ENCODE data around the gene GULP1. TPM values are rescaled to one million over a fixed set of nuclear protein-coding genes. Genes with fewer than 3 reads are reported as not detected.

The GULP1 gene
- total and polyA plus RNA-seq, 2 of the 4 experiments (the other 2 are of a cell fraction) = 24.4 to 40.1 TPM

- Histone ChIP-seq H3K4me3 (ENCODE audit: insufficient read depth, low read depth, low read length) (no peak overlapping the region), H3K18ac (ENCODE audit: low read depth, low read length) (no peak overlapping the region), H3K56ac (ENCODE audit: extremely low read depth, insufficient read depth, low read length) (no peak overlapping the region), H3K27me3 (ENCODE audit: control insufficient read depth, insufficient read depth, low read length) (no peaks in the 10 kb centered on the region), H3K9ac (ENCODE audit: low read depth, low read length) (no peak overlapping the region), H3K79me1 (ENCODE audit: low read depth in 1 of 2, low read length in 2 of 2) (peaks cover 14 to 40% of the 10 kb centered on the region in 2 experiments), H3K9me1 (ENCODE audit: insufficient read depth, low read length) (no peaks in the 10 kb centered on the region), H2AFZ (replicated peaks; ENCODE audit: low read length, poor library complexity) (no peak overlapping the region), H2BK5ac (ENCODE audit: low read depth, low read length, poor library complexity, severe bottlenecking) (no peak overlapping the region), H4K5ac (ENCODE audit: low read depth, low read length) (no peak overlapping the region), H3K4ac (ENCODE audit: low read depth, low read length) (no peak overlapping the region), H3K4me2 (ENCODE audit: low read depth, low read length) (no peak overlapping the region), H2BK120ac (ENCODE audit: low read depth, low read length) (no peak overlapping the region), H3K27ac (ENCODE audit: insufficient read depth, low read length) (no peak overlapping the region), H3K4me1 (ENCODE audit: control insufficient read depth, insufficient read depth, low read length) (peaks cover 8% of the 10 kb centered on the region), H3K9me3 (ENCODE audit: control insufficient read depth, insufficient read depth, low read length) (peaks cover 9% of the 10 kb centered on the region), H4K20me1 (ENCODE audit: insufficient read depth, low read length) (no peaks in the 10 kb centered on the region), H2BK15ac (ENCODE audit: low read depth, low read length) (no peak overlapping the region), H4K8ac (ENCODE audit: low read depth in 2 of 2, low read length in 2 of 2) (no peak overlapping the region), H2AK5ac (ENCODE audit: low read depth, low read length) (no peak overlapping the region), H2BK20ac (ENCODE audit: low read depth, low read length) (no peak overlapping the region), H3K36me3 (ENCODE audit: control insufficient read depth, insufficient read depth, low read length) (peaks cover 11% of the 10 kb centered on the region), H4K91ac (ENCODE audit: insufficient read depth, low read depth, low read length) (no peak overlapping the region), H3K23ac (ENCODE audit: low read depth, low read length) (no peak overlapping the region), H3K14ac (replicated peaks; ENCODE audit: low read depth, low read length) (no peak overlapping the region), H2AK9ac (replicated peaks; ENCODE audit: low read depth, low read length, poor library complexity) (no peak overlapping the region)
- WGBS, 2 experiments (ENCODE audit: extremely low coverage in 2 of 2, insufficient read length in 1 of 2) = no CpG with 5 or more reads among the region's 1 CpG
- POLR2A ChIA-PET (ENCODE audit: unreplicated experiment) = no interaction called here
- no peak for TF ChIP-seq CHD1 (IDR thresholded peaks at IDR 0.05; ENCODE audit: low read depth, low read length)
- TF ChIP-seq RAD21 (IDR thresholded peaks at IDR 0.05; ENCODE audit: low read length) = no peak
- TF ChIP-seq, protein P1, sequence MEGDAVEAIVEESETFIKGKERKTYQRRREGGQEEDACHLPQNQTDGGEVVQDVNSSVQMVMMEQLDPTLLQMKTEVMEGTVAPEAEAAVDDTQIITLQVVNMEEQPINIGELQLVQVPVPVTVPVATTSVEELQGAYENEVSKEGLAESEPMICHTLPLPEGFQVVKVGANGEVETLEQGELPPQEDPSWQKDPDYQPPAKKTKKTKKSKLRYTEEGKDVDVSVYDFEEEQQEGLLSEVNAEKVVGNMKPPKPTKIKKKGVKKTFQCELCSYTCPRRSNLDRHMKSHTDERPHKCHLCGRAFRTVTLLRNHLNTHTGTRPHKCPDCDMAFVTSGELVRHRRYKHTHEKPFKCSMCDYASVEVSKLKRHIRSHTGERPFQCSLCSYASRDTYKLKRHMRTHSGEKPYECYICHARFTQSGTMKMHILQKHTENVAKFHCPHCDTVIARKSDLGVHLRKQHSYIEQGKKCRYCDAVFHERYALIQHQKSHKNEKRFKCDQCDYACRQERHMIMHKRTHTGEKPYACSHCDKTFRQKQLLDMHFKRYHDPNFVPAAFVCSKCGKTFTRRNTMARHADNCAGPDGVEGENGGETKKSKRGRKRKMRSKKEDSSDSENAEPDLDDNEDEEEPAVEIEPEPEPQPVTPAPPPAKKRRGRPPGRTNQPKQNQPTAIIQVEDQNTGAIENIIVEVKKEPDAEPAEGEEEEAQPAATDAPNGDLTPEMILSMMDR (conservative IDR thresholded peaks at IDR 0.05; ENCODE audit: low read depth, low read length) = no peak
- TF ChIP-seq NFE2L2 (IDR thresholded peaks at IDR 0.05; ENCODE audit: low read depth, low read length) = no peak
- TF ChIP-seq MXI1 (IDR thresholded peaks at IDR 0.05; ENCODE audit: borderline replicate concordance, low read depth, low read length) = no peak
- TF ChIP-seq FOS (IDR thresholded peaks at IDR 0.05; ENCODE audit: low read depth, low read length) = no peak
- TF ChIP-seq, protein P2, sequence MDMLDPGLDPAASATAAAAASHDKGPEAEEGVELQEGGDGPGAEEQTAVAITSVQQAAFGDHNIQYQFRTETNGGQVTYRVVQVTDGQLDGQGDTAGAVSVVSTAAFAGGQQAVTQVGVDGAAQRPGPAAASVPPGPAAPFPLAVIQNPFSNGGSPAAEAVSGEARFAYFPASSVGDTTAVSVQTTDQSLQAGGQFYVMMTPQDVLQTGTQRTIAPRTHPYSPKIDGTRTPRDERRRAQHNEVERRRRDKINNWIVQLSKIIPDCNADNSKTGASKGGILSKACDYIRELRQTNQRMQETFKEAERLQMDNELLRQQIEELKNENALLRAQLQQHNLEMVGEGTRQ (IDR thresholded peaks at IDR 0.05; ENCODE audit: low read depth, low read length) = no peak
- TF ChIP-seq, protein P3, sequence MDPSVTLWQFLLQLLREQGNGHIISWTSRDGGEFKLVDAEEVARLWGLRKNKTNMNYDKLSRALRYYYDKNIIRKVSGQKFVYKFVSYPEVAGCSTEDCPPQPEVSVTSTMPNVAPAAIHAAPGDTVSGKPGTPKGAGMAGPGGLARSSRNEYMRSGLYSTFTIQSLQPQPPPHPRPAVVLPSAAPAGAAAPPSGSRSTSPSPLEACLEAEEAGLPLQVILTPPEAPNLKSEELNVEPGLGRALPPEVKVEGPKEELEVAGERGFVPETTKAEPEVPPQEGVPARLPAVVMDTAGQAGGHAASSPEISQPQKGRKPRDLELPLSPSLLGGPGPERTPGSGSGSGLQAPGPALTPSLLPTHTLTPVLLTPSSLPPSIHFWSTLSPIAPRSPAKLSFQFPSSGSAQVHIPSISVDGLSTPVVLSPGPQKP (IDR thresholded peaks at IDR 0.05; ENCODE audit: borderline replicate concordance, low read depth, low read length) = no peak
- no peak for TF ChIP-seq MAFK (IDR thresholded peaks at IDR 0.05; ENCODE audit: low read depth, low read length)
- in situ Hi-C loops (cut with MboI; ENCODE audit: low sequenced_read_pairs) (no loop called here), intact Hi-C loops (cut with micrococcal nuclease) (no loop called here), dilution Hi-C loops (cut with HindIII; ENCODE audit: low sequenced_read_pairs, unreplicated experiment) (no loop called here)
- CTCF ChIA-PET = no interaction called here
- BruUV-seq (replicated peaks) = no TSS peak
- no peak for ATAC-seq (ENCODE audit: low read depth)
- DNase-seq = no peak
Measured at GRCh38 chr2:188385857-188386256, 94.2 kb downstream of the GULP1 start.
